ENCODE measurements around the gene RDH5. TPM values are rescaled to one million over a fixed set of nuclear protein-coding genes. Genes with fewer than 3 reads are reported as not detected.
"Not testable (repeated sequence)": the region's sequence is repeated elsewhere in the genome, so short reads cannot be mapped to it uniquely, and the experiment has no call there.

The RDH5 gene
- total RNA-seq, 2 experiments from 2014 or later: 2.1 to 2.6 TPM

DNA sequence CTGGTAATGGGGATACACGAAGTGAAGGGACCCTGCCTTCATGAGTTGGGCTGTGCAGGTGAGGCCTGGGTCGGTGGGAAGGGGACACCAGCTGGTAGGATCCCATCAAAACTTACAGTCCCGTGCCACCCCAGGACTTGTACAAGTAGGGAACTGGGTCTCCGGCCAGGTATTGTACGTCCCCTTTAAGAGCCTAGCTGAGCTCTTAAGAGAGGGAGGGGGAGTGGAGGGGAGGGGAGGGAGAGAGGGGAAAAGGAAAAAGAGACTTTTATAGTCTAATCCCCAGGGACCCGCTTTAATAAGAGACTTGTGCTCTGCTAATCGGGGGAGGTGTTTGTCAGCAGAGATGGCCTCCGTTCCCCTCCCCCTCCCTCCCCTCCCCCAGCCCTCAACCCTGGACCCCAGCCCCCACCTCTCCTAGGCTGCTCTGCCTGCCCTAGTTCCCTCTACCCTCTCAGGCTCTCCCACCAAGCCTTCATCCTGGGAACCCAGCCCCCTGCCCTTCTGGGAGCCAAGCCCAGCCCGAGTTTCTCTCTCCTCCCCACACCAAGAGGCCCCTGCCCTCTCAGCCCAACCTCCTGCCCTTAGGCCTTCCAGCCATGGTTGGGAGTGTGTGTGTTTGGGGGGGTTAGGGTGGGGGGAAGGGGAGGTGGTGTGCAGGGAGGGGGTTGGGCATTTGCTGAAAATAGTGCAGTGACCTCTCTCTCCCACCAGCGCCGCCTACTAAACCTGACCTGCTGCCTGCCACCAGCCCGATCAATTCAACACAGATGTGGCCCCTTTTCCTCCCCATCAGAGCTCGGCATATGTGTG is 25.4 kb downstream of the RDH5 start:
- CTCF ChIA-PET: interaction anchor here (1.0 to 3.4 kb wide), 4 partner anchors 8 to 75 kb away, joined by 3 to 21 read pairs (median 3); no protein-coding TSS in a partner anchor
- Mint-ChIP-seq H3K4me1 (ENCODE audit: low read depth) (peaks cover 26% of the 10 kb centered on the region), H3K27me3 (ENCODE audit: low read depth) (no peaks in the 10 kb centered on the region), H3K9me3 (no peaks in the 10 kb centered on the region), H3K4me3 (no peak overlapping the region), H3K27ac (no peak overlapping the region), H3K36me3 (ENCODE audit: low read depth) (peaks cover 9% of the 10 kb centered on the region)
- intact Hi-C loops (cut with micrococcal nuclease): loop anchor here (10.0 kb wide), 1 partner anchor 719 kb away; the partner anchor contains the start of gene SPRYD4
- DNase-seq: peak; percentile 5

DNA sequence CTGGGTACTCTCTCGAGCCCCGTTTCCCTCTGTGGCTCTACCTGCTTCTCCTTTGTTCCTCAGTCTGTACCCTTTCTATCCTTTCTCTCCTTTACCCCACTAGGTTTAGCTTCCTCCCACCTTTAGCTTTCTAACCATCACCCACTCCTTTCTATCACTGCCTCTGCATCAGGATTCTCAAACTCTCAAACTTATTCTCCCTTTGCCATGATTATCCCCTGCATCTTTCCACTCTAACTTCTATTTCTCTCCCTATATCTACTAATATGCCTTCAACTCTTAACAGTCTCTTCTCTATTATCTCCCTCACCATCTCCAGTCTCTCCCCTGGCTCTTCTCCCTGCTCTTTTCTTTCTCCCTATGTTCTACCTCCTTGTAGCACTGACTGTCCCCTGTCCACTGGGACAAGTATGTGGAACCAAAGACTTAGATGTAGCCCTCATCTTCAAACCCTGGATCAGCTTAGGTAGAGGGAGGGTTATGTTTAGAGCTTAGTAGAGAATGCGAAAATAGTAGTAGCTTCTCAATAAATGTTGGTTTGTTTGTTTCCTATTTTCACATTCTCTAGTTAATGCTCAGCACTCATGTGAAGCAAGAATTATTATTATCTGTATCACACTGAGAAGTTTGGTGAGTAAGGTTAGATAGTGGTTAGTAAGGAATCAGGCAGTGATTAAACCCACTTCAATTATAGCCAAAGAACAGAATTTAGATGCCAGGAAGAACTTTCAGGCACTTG is 26.1 kb downstream of the RDH5 start:
- H3K27ac Mint-ChIP-seq: no peak overlapping the region
- DNase-seq: no peak
- H3K4me1 Mint-ChIP-seq (ENCODE audit: low read depth): peaks cover 24% of the 10 kb centered on the region
- peaks cover 12% of the 10 kb centered on the region for H3K36me3 Mint-ChIP-seq (ENCODE audit: low read depth)
- H3K4me3 Mint-ChIP-seq: no peak overlapping the region
- no peaks in the 10 kb centered on the region for H3K27me3 Mint-ChIP-seq (ENCODE audit: low read depth)
- H3K9me3 Mint-ChIP-seq: no peaks in the 10 kb centered on the region
- intact Hi-C loops (cut with micrococcal nuclease): loop anchor here (10.0 kb wide), 1 partner anchor 718 kb away; the partner anchor contains the start of gene SPRYD4
- CTCF ChIA-PET: interaction anchor here (0.6 to 3.4 kb wide), 7 partner anchors 8 to 343 kb away, joined by 3 to 21 read pairs (median 3); no protein-coding TSS in a partner anchor

DNA sequence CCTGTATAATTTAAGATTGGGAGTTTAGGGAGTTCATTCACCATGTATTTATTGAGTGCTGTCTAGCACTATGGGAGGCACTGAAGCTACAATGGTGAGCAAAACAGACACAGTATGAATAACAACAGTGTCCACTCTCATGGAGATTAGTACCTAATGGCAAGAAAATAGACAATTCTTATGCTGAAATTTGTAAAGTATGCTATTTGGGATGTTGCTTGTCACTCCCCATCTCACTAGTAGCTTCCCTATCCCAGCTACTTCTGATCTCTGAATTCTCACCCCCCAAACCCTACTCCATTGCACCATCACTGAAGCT is 26.7 kb downstream of the RDH5 start:
- Mint-ChIP-seq H3K4me1 (ENCODE audit: low read depth) (peaks cover 24% of the 10 kb centered on the region), H3K27ac (no peak overlapping the region), H3K9me3 (no peaks in the 10 kb centered on the region), H3K27me3 (ENCODE audit: low read depth) (no peaks in the 10 kb centered on the region), H3K4me3 (no peak overlapping the region), H3K36me3 (ENCODE audit: low read depth) (peaks cover 12% of the 10 kb centered on the region)
- CTCF ChIA-PET: interaction anchor here (1.0 to 3.4 kb wide), 6 partner anchors 9 to 180 kb away, joined by 3 to 21 read pairs (median 4); no protein-coding TSS in a partner anchor
- intact Hi-C loops (cut with micrococcal nuclease): loop anchor here (10.0 kb wide), 1 partner anchor 718 kb away; the partner anchor contains the start of gene SPRYD4
- no peak for DNase-seq

DNA sequence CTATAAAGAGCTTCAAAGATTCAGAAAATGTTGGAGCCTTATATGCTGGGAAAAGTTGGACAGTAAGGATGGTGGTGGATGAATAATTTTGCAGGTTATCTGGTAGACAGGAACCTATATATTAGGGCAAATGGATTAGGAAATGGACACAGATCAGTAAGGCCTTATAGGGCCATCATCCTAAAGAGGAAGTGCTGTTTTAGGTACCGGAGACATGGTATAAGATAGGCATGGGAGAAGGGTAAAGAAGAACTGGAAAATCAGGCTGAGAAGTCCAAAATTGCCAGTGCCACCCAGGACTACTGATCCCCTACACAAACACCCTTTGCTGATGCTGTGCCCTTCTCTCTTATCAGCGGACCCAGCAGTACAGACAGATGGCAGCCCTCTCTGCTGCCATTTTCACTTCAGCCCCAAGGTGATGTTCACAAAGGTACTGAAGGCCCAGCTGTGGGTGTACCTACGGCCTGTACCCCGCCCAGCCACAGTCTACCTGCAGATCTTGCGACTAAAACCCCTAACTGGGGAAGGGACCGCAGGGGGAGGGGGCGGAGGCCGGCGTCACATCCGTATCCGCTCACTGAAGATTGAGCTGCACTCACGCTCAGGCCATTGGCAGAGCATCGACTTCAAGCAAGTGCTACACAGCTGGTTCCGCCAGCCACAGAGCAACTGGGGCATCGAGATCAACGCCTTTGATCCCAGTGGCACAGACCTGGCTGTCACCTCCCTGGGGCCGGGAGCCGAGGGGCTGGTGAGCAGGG is 28.2 kb downstream of the RDH5 start:
- Mint-ChIP-seq H3K27ac (peak overlapping the region; percentile 2), H3K27me3 (ENCODE audit: low read depth) (no peaks in the 10 kb centered on the region), H3K4me1 (ENCODE audit: low read depth) (peaks cover 19% of the 10 kb centered on the region), H3K4me3 (no peak overlapping the region), H3K9me3 (no peaks in the 10 kb centered on the region), H3K36me3 (ENCODE audit: low read depth) (peaks cover 12% of the 10 kb centered on the region)
- CTCF ChIA-PET: interaction anchor here (0.5 to 3.4 kb wide), 6 partner anchors 10 to 414 kb away, joined by 3 to 21 read pairs (median 4); no protein-coding TSS in a partner anchor
- DNase-seq: no peak
- intact Hi-C loops (cut with micrococcal nuclease): loop anchor here (10.0 kb wide), 1 partner anchor 716 kb away; the partner anchor contains the start of gene SPRYD4

DNA sequence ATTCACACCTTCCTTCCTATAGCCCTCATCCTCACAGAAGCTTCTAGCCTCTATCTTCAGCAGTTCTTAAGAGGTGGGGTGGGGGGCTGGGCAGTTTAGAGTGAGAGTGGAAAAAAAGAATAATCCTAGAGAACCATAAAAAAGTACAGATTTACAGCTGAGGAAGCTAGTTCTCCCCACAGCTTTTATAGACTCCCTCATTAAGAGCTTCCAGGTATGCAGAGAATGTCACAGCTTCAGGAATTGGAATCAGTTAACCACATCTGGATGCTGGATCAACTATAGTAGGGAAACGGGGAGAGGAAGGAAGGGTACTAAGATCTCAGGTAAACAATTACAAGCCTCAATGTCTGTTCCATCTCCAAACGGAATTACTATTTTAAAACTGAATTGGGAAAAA is 35.1 kb downstream of the RDH5 start:
- CTCF ChIA-PET: interaction anchor here (1.3 to 1.8 kb wide), 3 partner anchors 16 to 40 kb away, joined by 3 to 5 read pairs (median 4); no protein-coding TSS in a partner anchor
- DNase-seq: no peak
- Mint-ChIP-seq H3K27ac (peak overlapping the region; percentile 25), H3K36me3 (ENCODE audit: low read depth) (peaks cover 28% of the 10 kb centered on the region), H3K9me3 (no peaks in the 10 kb centered on the region), H3K27me3 (ENCODE audit: low read depth) (no peaks in the 10 kb centered on the region), H3K4me1 (ENCODE audit: low read depth) (peaks cover 13% of the 10 kb centered on the region), H3K4me3 (no peak overlapping the region)
- intact Hi-C loops (cut with micrococcal nuclease): no loop called here

DNA sequence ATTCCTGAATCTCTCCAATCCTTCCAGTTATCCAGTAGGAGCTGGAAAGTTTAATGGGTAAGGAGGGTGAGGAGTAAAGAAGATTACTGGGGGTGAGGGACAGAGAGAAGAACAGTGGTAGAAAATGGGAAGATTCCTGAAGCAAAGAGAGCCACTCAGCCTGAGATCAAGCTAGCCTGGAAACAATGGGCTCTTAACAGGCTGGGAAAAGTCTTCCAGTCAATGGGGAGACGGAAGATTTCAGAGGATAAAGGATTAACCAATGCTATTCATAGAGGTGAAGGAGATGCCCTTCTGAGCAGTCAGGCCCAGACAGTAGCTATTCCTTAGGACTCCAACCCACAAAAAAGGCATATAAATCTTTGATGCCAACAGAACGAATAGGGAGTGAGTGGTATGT is 37.5 kb downstream of the RDH5 start:
- CTCF ChIA-PET: interaction anchor here (0.7 to 1.6 kb wide), 2 partner anchors 11 to 15 kb away, joined by 3 to 4 read pairs; no protein-coding TSS in a partner anchor
- peaks cover 25% of the 10 kb centered on the region for H3K4me1 Mint-ChIP-seq (ENCODE audit: low read depth)
- no peak for DNase-seq
- no peak overlapping the region for H3K27ac Mint-ChIP-seq
- intact Hi-C loops (cut with micrococcal nuclease): no loop called here
- H3K27me3 Mint-ChIP-seq (ENCODE audit: low read depth): no peaks in the 10 kb centered on the region
- H3K4me3 Mint-ChIP-seq: no peak overlapping the region
- no peaks in the 10 kb centered on the region for H3K9me3 Mint-ChIP-seq
- peaks cover 34% of the 10 kb centered on the region for H3K36me3 Mint-ChIP-seq (ENCODE audit: low read depth)

DNA sequence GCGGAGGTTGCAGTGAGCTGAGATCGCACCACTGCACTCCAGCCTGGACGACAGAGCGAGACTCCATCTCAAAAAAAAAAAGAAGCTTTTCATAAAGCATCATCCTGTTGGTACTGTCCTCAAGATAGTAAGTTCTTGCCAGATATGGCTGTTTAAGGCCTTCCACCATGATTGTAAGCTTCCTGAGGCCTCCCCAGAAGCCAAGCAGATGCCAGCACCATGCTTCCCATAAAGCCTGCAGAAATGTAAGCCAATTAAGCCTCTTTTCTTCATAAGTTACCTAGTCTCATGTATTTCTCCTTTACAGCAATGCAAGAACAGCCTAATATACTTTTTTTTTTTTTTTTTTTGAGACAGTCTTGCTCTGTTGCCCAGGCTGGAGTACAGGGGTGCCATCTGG is 38.4 kb downstream of the RDH5 start:
- CTCF ChIA-PET: interaction anchor here (0.7 kb wide), 1 partner anchor 14 kb away, joined by 3 read pairs; no protein-coding TSS in a partner anchor
- Mint-ChIP-seq H3K4me1 (ENCODE audit: low read depth) (peaks cover 25% of the 10 kb centered on the region), H3K36me3 (ENCODE audit: low read depth) (peaks cover 34% of the 10 kb centered on the region)
- intact Hi-C loops (cut with micrococcal nuclease); H3K4me3 Mint-ChIP-seq; H3K27ac Mint-ChIP-seq; H3K9me3 Mint-ChIP-seq; DNase-seq; H3K27me3 Mint-ChIP-seq (ENCODE audit: low read depth): not testable (repeated sequence)

DNA sequence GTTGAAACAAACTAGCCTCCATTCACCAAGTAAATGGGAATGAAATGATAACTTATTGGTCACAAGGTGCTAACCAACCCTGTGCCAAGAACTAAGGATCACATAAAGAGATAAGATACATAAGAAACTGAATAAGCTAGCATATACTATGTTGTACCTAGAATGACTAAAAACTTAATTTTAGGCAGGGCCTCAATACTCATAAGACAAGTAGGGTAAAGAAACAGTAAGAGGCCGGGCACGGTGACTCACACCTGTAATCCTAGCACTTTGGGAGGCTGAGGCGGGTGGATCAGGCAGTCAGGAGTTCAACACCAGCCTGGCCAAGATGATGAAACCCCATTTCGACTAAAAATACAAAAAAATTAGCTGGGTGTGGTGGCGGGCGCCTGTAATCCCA is 40.5 kb downstream of the RDH5 start:
- peak overlapping the region; percentile 69 for H3K27ac Mint-ChIP-seq
- no peak overlapping the region for H3K4me3 Mint-ChIP-seq
- intact Hi-C loops (cut with micrococcal nuclease): no loop called here
- peaks cover 18% of the 10 kb centered on the region for H3K4me1 Mint-ChIP-seq (ENCODE audit: low read depth)
- no peaks in the 10 kb centered on the region for H3K9me3 Mint-ChIP-seq
- H3K27me3 Mint-ChIP-seq (ENCODE audit: low read depth): no peaks in the 10 kb centered on the region
- H3K36me3 Mint-ChIP-seq (ENCODE audit: low read depth): peaks cover 29% of the 10 kb centered on the region
- CTCF ChIA-PET: interaction anchor here (1.0 to 1.7 kb wide), 4 partner anchors 16 to 235 kb away, joined by 3 to 4 read pairs (median 4); no protein-coding TSS in a partner anchor
- peak; percentile 72 for DNase-seq

DNA sequence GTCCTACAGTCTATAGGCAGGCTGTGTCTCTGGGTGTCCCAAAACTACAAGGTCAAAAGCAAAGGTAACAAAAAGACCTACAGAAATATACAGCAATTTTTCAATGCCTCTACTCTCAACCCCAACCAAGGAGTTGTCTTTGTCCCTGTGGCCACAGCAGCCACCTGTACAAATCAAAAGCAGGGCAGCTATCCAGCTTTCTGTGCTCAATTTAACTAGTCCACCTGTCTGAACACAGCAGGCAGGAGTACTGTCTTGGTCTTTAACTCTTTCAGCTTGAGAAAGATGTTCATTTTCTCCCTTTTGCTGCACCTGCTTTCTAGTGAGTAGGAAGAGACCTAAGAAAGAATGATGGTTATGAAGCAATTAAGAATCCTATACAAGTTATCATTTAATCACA is 42.5 kb downstream of the RDH5 start:
- Mint-ChIP-seq H3K4me3 (no peak overlapping the region), H3K27ac (no peak overlapping the region), H3K4me1 (ENCODE audit: low read depth) (peaks cover 13% of the 10 kb centered on the region), H3K27me3 (ENCODE audit: low read depth) (no peaks in the 10 kb centered on the region), H3K9me3 (no peaks in the 10 kb centered on the region), H3K36me3 (ENCODE audit: low read depth) (peaks cover 23% of the 10 kb centered on the region)
- intact Hi-C loops (cut with micrococcal nuclease): no loop called here
- DNase-seq: no peak
- CTCF ChIA-PET: interaction anchor here (1.2 kb wide), 1 partner anchor 24 kb away, joined by 6 read pairs; no protein-coding TSS in a partner anchor

DNA sequence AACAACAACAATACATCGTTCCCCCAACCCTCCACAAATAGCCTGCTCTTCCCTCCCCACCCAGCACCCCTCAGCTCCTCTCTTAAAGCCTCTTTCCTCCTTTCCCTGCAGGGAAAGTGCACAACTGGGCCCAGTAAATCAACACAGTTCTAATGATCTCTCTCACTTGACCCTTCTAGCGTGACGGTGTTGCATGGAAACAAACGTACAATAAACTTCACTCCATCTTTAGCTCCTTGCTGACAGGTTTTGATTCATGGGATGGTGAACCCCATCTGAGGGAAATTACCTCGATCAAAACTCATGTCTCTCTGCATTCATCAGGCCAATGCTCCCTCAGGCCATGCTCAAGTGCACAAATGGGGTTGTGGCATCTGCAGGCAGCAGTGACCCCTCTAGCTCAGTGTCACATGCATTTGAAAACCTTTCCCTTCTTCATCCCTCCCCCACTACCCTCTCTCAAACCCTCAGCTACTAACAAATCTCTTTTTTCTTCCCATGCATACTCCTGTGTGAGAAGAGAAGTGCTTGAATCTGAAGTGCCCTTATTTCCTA is 45.6 kb downstream of the RDH5 start:
- H3K36me3 Mint-ChIP-seq (ENCODE audit: low read depth): peaks cover 9% of the 10 kb centered on the region
- no peak overlapping the region for H3K27ac Mint-ChIP-seq
- H3K4me3 Mint-ChIP-seq: no peak overlapping the region
- no peak for DNase-seq
- intact Hi-C loops (cut with micrococcal nuclease): no loop called here
- CTCF ChIA-PET: interaction anchor here (0.6 kb wide), 1 partner anchor 102 kb away, joined by 3 read pairs; no protein-coding TSS in a partner anchor
- H3K9me3 Mint-ChIP-seq: no peaks in the 10 kb centered on the region
- peaks cover 10% of the 10 kb centered on the region for H3K4me1 Mint-ChIP-seq (ENCODE audit: low read depth)
- no peaks in the 10 kb centered on the region for H3K27me3 Mint-ChIP-seq (ENCODE audit: low read depth)

DNA sequence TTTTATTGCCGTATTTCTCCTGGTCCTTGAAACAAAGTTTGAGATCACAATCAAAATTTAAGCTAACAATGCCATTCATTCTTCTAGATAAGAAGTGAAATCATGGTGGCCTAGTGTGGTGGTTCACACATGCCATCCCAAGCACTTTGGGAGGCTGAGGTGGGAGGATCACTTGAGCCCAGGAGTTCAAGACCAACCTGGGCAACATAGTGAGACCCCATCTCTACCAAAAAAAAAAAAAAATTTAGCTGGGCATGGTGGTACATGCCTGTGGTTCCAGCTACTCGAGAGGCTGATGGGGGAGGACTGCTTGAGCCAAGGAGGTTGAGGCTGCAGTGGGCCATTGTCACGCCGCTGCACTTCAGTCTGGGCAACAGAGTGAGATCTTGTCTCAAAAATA is 47.0 kb downstream of the RDH5 start:
- H3K36me3 Mint-ChIP-seq (ENCODE audit: low read depth): peaks cover 16% of the 10 kb centered on the region
- no peak overlapping the region for H3K27ac Mint-ChIP-seq
- no peak overlapping the region for H3K4me3 Mint-ChIP-seq
- intact Hi-C loops (cut with micrococcal nuclease): no loop called here
- H3K9me3 Mint-ChIP-seq: no peaks in the 10 kb centered on the region
- CTCF ChIA-PET: interaction anchor here (0.6 kb wide), 1 partner anchor 53 kb away, joined by 3 read pairs; no protein-coding TSS in a partner anchor
- no peak for DNase-seq
- peaks cover 4% of the 10 kb centered on the region for H3K4me1 Mint-ChIP-seq (ENCODE audit: low read depth)
- no peaks in the 10 kb centered on the region for H3K27me3 Mint-ChIP-seq (ENCODE audit: low read depth)

Measured in activated naive CD4-positive, alpha-beta T cell treated with anti-CD3 and anti-CD28 coated beads for 36 hours (primary cell).